ENCODE data around the gene LRRC70.
"Not testable (repeated sequence)": the region's sequence is repeated elsewhere in the genome, so short reads cannot be mapped to it uniquely, and the experiment has no call there.

Gene LRRC70, protein sequence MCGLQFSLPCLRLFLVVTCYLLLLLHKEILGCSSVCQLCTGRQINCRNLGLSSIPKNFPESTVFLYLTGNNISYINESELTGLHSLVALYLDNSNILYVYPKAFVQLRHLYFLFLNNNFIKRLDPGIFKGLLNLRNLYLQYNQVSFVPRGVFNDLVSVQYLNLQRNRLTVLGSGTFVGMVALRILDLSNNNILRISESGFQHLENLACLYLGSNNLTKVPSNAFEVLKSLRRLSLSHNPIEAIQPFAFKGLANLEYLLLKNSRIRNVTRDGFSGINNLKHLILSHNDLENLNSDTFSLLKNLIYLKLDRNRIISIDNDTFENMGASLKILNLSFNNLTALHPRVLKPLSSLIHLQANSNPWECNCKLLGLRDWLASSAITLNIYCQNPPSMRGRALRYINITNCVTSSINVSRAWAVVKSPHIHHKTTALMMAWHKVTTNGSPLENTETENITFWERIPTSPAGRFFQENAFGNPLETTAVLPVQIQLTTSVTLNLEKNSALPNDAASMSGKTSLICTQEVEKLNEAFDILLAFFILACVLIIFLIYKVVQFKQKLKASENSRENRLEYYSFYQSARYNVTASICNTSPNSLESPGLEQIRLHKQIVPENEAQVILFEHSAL

DNA sequence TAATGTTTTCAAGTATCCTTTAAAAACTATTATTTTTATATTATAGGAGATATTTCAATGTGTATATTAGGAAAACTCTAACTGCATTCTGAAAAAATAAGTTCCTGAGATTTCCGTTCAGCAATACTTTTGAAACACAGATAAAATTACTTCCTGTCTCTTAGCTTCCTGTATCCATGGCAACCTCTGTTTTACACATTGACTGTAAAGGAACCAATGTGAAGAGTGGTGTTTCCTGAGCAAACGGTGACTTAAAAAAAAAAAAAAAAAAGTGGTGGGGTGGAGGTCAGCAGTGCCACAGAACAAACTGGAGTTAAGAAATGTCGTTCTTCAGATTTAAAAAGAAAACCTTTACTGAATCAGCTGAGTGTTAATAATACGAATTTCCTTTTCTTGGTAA, at the start of gene LRRC70:
TSS of gene LRRC70 (plus strand) at position 280 of the 400 bp plus-strand sequence. CDS start 620 bp downstream, outside the sequence.
- DNase-seq (ENCODE audit: low read depth): no peak

DNA sequence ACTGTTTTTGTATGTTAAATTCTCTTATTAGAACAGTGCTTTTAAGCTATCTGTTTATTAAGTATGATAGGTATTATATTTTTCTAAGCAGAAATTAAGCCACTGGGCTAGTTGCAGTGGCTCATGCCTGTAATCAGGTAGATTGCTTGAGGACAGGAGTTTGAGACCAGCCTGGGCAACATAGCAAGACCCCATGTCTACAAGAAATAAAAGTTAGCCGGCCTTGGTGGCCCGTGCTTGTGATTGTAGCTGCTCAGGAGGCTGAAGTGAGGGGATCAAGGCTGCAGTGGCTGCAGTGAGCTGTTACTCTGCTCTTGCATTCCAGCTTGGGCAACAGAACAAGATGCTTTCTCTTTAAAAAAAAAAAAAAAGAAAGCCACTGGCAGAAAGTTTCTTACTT, 45.0 kb upstream of the LRRC70 start:
- DNase-seq (ENCODE audit: low read depth): no peak

DNA sequence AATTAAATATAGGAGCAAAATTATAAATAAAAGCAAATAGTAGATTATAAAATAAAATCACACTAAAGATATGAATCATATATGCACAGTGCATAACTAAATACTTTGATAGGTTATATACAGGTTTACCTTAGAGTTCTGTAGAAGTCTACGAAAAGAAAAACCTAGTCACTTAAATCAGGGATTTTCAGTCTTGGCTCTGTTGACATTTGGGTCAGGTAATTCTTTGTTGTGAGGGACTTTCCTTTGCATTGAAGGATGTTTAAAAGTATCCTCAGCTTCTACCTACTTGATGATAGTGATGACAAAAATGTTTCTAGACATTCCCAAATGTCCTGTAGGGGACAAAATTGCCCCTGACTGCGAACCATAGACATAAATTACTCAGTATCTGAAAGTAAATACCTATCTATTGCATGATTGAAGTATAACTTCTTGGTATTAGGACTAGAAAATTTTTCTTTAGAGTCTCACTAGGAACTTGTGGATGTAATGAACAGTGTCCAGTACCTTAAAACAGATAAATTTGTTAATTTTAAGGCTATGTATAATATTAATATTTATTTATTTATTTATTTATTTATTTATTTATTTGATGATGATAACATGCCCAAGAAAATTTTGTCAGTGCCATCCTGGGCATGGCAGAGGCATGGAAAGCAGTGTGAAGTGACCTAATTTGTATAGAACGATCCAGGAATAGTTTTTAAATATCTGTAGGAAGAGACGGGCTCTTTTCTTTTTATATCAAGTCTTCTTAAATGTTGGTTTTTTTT, 44.0 kb upstream of the LRRC70 start:
- DNase-seq (ENCODE audit: low read depth): no peak

DNA sequence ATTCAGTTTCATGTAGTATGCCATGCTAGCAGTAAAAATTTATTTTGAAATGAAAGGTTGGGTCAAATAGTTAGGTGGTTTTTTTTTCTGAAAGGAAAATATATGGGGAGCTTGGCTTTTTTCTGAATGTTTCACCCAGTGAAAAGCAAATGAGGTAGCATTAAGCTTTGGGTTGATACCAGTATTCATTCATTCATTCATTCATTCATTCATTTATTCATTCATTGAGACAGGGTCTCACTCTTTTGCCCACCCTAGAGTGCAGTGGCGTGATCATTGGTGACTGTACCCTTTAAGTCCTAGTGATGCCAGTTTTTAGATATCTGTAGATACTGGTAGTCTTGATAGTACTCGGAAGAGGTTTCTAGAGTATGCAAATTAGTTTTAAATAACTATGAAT, 42.4 kb upstream of the LRRC70 start:
- DNase-seq (ENCODE audit: low read depth): no peak

DNA sequence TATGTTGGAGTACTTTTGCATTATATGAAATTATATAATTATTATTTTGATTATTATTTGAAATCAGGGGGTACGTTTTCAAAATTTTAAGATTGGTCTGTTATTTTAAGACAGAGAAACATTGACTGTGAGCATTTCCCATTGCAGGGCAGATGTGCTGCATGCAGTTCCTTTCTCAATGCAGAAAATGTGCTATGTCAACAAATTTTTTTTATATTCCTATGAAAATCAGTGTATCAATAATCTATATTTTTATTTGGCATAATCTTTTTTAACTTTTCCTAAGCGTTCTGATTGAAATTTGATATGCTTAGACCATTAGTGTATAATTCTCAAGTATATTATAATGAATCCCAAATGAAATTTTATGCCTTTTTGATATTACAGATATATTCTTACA, 41.8 kb upstream of the LRRC70 start:
- no peak for DNase-seq (ENCODE audit: low read depth)

DNA sequence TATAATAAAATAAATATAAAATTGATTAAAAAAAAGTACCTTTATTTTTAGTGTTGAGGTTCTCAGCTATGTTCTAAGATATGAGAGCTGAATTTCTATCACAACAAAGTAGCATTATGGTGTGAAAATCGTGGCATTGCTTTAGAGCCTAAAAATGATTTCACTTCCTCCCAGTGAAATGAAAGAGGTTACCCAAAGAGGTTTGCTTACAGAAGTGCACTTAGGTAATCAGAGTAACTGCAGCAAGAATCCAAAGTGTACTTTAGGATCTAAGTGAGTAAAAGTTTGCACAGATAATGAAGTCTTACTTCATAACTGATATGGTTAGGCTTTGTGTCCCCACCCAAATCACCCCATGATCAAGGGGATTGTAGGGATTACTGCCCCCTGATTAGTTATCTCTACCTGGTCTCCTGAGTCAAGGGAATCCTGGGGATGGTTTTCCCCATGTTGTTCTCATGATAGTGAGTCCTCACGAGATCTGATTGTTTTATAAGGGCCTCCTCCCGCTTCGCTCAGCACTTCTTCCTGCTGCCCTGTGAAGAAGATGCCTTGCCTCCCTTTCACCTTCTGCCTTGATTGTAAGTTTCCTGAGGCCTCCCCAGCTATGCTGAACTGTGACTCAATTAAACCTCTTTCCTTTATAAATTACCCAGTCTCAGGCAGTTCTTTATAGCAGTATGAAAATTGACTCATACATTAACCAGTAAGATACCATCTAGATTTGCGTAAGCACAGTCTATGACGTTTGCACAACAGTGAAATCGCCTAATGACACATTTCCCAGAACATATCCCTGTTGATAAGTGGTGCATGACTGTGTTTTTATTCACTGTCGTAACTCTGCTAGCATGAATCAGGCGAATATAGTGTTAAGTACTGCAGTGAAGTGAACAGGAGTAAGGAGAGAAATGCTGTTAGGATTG, 40.3 kb upstream of the LRRC70 start:
- no peak for DNase-seq (ENCODE audit: low read depth)

DNA sequence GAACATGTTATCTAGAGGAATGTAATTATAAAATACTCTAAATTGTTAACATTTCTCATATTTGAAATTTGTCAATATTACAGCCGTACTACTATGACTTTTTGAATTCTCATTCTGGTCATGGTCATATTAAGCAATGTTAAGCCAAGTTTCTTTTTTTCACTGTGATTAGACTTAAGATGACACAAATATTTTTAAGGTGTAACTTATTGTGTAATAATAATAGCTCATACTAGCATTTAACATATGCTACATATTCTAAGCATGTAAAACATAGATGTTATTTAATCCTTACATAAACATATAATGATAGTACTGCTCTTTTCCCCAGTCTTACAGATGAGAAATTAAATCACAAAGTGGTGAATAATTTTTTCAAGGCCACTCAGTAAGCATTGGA, 35.9 kb upstream of the LRRC70 start:
- DNase-seq (ENCODE audit: low read depth): no peak

DNA sequence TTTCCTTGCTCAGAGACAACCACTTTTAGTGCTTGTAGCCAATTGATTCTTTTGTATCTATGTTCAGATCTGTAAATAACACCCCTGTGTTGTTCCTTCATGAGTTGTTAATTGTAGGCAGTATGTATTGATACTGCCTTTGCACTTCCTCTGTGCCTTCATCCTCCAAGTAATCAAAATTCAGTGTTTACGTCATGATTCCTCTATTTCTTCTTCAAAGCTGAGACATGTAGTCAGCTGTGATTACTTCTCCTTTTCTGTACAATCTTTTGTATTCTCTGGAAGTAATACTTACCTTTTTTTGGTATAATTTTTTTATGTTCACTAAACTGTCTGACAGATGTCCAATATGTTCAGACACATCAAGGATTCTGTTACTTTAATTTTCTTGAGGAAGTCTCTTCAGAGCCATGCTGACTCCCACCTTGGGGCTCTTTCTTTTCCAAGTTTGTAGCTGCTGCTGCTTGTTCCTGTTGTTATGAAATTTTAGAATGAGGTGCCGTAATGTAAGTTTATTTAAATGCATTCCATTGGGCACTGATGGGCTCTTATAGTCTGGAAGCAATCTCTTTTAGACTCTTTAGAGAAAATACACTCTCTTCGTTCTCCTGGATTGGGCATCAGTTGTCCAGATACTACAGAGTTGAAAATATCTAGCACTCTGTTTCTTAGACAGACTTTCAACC, 30.5 kb upstream of the LRRC70 start:
- no peak for DNase-seq (ENCODE audit: low read depth)

DNA sequence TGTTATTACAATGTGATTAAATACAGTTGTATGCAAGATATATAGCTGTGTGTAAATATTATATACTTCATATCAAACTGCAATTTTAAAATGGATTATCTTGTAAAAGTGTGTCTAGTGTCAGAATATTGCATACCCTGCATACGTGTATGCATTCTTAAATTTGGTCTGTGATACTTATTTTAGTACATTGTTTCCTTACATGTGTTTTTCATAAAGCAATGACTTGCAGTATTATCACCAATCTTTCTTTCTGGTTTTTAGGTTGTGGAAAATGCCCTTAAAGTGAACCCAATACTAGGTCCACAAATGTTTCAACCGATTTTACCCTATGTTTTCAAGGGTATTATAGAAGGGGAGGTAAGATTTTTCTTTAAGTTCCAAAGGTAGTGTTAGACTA, 28.5 kb upstream of the LRRC70 start:
- no peak for DNase-seq (ENCODE audit: low read depth)

DNA sequence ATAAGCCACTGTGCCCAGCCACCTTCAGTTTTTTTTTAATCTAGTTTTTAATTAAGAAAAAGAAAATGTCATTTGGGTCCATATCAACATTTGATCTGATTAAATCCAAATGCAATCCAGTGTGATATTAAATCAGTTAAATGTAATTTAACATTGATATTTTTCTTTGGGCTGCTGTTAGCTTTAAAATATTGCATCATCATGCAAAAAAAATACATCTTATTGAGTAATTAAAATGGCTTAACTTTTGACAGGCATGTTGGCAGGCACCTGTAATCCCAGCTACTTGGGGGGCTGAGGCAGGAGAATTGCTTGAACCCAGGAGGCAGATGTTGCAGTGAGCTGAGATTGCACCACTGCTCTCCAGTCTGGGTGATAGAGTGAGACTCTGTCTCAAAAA, 22.7 kb upstream of the LRRC70 start:
- no peak for DNase-seq (ENCODE audit: low read depth)

DNA sequence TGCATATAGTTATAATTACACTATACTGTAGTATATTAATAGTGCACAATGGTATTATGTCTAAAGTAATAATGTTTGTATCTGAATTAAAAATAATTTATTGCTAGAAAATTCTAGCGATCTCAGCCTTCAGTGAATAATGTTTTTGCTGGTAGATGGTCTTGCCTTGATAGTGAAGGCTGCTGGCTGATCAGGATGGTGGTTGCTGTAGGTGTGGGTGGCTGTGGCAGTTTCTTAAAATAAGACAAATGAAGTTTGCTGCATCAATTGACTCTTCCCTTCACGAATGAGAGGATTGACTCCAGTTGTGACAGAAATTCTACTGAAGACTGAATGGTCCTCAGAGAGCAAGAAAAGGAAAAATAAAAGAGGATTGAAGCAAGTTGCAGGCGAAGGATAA, 19.7 kb upstream of the LRRC70 start:
- DNase-seq (ENCODE audit: low read depth): no peak

DNA sequence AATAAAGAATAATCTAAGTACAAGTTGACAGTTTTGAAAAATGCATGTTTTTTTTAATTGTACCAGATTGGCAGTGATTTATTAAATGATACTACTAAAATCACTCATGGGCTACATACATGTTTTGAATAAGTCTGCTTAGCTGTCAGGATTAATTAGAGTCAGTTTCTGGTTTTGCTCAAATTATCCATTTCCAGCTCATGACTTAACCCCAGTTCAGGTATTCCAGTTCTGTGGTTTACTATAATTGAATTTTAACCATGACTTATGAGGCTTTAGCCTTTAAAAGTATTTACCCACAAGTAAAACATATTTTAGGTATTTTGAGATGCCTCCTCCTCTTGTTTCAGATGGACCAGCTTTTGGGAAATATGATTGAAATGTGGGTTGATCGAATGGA, 17.8 kb upstream of the LRRC70 start:
- no peak for DNase-seq (ENCODE audit: low read depth)

DNA sequence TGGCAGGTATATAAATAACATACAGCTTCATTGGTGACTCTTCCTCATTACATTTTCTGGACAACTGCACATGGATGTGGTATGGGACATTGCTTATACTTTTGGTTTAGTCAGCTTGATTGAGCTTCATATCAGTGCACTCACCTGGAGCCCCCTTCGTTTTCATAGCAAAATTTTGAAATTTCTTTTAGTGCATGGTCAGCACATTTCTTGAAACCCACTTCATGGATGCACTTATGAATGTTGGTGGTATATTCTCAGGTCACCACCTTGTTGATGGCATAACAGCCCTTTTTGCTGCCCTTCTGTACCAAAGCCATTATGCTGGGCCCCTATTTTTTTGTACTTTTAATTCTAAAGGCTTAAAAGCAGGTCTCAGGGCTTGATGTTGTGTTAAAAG, 16.7 kb upstream of the LRRC70 start:
- no peak for DNase-seq (ENCODE audit: low read depth)

DNA sequence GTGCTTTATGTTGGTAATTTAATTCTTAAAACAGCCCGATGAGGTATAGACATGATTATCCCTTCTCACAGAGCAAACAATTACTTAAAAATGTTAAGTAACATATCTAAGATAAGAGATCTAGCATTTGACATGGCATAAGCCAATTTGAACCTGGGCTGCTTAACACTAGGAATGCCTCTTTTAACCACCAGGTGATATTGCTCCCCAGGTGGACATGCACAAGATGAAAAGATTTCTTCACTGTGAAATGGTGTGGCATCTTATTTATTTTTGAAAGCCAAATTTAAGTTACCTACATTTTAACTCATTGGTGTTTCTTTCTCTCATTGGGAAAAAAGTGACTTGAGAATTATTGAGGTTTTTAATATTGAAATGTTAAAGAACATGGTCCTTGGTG, 15.8 kb upstream of the LRRC70 start:
- DNase-seq (ENCODE audit: low read depth): no peak

DNA sequence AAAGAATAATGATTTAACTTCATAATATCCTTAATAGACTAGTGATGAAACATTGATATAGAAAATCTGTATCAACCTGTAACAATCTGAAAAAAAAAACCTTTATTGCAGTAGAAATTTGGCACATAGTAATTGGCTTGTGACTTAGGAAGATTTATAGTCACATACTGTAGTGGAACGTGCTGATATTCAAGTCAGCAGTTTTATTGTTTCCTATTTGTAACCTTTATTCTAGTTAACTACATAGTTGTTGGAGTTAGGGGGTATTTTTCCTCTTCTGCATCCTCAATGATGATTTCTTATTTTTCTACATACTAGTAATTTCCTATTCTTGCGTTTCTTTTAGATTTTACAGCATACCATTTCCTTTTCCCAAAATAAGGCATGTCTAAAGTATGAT, 14.5 kb upstream of the LRRC70 start:
- no peak for DNase-seq (ENCODE audit: low read depth)

DNA sequence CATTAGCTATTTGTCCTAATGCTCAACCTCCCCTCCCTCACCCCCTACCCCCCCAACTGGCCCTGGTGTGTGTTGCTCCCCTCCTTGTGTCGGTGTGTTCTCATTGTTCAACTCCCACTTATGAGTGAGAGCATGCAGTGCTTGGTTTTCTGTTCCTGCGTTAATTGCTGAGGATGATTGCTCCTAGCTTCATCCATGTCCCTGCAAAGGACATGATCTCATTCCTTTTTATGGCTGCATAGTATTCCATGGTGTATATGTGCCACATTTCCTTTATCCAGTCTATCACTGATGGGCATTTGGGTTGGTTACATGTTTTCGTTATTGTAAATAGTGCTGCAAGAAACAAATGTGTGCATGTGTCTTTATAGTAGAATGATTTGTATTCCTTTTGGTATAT, 12.9 kb upstream of the LRRC70 start:
- DNase-seq (ENCODE audit: low read depth): not testable (repeated sequence)

DNA sequence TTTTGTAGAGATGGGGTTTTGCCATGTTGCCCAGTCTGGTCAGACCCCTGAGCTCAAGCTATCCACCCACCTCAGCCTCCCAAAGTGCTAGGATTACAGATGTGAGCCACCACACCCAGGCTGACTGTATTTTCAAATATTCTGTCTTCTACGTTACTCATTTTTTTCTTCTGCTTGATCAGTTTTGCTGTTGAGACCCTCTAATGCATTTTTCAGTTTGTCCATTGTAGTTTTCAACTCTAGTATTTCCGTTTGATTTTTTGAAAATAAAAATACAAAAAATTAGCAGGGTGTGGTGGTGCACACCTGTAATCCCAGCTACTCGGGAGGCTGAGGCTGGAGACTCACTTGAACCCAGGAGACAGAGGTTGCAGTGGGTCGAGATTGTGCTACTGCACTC, 10.5 kb upstream of the LRRC70 start:
- no peak for DNase-seq (ENCODE audit: low read depth)

DNA sequence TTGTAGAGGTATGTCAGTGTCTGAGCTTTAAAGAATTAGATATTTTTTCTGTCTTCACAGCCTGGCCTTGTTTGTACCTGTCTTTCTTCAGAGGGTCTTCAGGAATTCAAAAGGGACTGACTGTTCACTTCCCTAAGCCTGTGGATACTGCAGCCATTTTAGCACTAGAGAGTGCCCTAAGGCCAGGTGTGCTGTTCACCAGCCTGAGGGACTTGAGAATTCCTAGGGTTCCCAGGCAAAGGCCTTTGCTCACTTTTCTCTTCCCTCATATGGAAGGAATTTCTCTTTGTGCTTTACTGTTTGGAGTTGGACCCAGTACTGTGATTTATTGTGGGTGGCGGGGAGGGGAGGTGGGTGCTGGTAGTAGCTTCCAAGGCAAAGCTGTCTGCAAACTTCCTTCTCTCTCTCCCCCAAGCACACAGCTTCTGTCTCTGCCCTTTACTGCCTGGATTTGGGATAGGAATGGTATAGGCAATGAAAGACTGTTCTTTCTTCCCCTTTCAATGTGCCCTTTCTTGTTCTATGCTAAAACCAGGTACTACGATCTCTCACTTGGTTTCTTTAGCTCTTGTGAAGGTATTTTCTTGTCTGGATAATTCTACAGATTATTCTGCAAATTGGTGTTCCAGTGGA, 9.7 kb upstream of the LRRC70 start:
- DNase-seq (ENCODE audit: low read depth): no peak

DNA sequence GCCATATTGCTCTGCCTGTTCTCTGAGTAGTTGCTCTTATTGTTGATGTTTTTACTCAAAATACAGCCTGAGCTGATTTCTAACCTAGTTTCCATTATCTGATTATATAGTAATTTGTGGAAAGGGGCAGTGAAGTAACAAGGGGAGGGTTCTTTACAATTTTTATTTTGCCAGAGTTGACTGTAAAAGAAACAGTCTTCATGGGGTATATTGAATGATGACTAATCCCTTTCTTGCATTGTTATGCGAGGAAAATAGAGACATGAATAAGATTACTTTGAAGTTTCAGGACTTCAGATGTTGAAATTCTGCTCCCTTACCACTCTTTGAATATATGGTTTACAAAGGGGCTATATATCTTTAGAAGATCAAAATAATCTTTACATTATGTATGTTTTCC, 9.1 kb upstream of the LRRC70 start:
- DNase-seq (ENCODE audit: low read depth): no peak

DNA sequence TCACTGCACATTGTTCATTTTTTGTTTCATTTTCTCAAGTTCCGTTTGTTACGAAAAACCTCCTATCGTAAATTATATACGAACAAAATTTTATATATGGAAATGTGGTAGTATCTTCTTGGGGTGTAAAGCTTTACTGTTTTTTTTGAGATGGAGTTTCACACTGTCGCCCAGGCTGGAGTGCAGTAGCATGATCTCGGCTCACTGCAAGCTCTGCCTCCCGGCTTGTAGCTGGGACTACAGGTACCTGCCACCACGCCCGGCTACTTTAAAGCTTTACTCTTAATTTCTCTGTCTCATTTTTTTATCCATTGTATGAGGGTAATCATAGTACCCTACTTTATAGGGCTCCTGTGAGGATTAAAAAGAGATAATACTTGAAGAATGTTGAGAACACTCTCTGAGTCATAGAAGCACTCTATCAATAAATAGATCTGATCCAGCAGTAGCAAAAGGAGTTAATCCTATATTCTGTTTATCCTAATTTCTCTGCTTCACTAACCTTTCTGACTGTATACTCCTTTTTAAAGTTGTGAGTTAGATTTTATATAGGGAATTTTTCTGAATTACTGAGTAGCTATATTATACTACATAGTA, 5.6 kb upstream of the LRRC70 start:
- no peak for DNase-seq (ENCODE audit: low read depth)

DNA sequence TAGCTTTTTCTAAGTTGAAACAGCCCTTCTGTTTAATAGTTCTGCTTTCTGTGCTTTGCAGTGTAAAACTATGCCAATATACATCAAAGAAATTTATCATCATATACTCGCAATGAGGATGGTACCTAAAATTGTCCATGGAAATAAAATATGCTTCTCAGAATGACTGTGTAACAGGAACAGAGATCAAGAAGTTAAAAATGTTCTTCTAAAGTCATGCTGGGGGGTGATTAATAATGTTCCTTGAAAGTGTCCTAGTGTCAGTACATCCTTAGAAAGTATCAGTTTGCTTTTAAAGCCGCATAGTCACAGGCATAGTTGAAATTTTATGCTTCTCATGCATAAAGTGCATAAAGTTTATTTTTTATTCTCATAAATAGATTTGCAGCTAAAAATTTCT, 4.0 kb upstream of the LRRC70 start:
- DNase-seq (ENCODE audit: low read depth): no peak

All from activated gamma-delta T cell treated with anti-CD3 and anti-CD28 coated beads, Interleukin-2, amount 50 U/mL, for 16 hours (primary cell).